Uterus (tissue), 4 donors: ENCODE results near the gene IL16. TPM values are rescaled to one million over a fixed set of nuclear protein-coding genes. Genes with fewer than 3 reads are reported as not detected.

Experiments
- DNase-seq, 2 donors: peaks; one replicate each; pipeline ENCODE4 v3.0.0-alpha.2; 2019 to 2020
- H3K27ac ChIP-seq, 2 donors: fragments of 200-600 bp; sonication (generic); 1 replicate in 1 of 2; 2 replicates in 1 of 2; pipeline ENCODE4 v1.5.1; 2016 to 2018
- H3K27me3 ChIP-seq, 2 donors: fragments of 200-600 bp; sonication (generic); one replicate each; pipeline ENCODE4 v1.5.1; 2018 to 2019; ENCODE audit warnings: control low read depth in 1 of 2
- H3K36me3 ChIP-seq, 2 donors: fragments of 200-600 bp; sonication (generic); one replicate each; pipeline ENCODE4 v1.5.1; 2019; ENCODE audit warnings: control low read depth in 1 of 2
- H3K4me1 ChIP-seq, 2 donors: fragments of 200-600 bp; sonication (generic); one replicate each; pipeline ENCODE4 v1.5.1; 2018 to 2019; ENCODE audit warnings: control low read depth in 1 of 2
- H3K4me3 ChIP-seq, 2 donors: fragments of 200-600 bp; sonication (generic); 1 replicate in 1 of 2; 2 replicates in 1 of 2; pipeline ENCODE4 v1.5.1; 2018 to 2019; ENCODE audit warnings: mild to moderate bottlenecking in 1 of 2
- H3K9me3 ChIP-seq, 2 donors: fragments of 200-600 bp; sonication (generic); one replicate each; pipeline ENCODE4 v1.5.1; 2019; ENCODE audit warnings: control low read depth in 1 of 2
- POLR2A ChIP-seq, 2 donors: fragments of 450-650 bp; IDR thresholded peaks; one replicate each; pipeline ENCODE4 v1.6.1; 2016; ENCODE audit warnings: antibody characterized with exemption in 2 of 2, mild to moderate bottlenecking in 1 of 2, moderate library complexity in 1 of 2
- intact Hi-C: fragments of 100-400 bp; cut with DNase I; formaldehyde crosslinking; loops from one replicate; pipeline ENCODE4 v1.15.1; 2023; ENCODE audit warnings: low total_unique reads
- total RNA-seq, 4 donors: library from RNA; depleted of rRNA in 3 of 4; stranded (reverse); fragments of >200 nt in 3 of 4; gene quantifications; one replicate each; pipeline versions ENCODE4 v1.1.0 to v1.2.4, GENCODE V29; 2014 to 2023
- TF ChIP-seq, protein P1 (sequence below), 4 experiments: fragments of 200-600 bp in 2 of 4; fragments of 450-650 bp in 2 of 4; sonication (generic) in 2 of 4; IDR thresholded peaks; one replicate each; pipeline ENCODE4 v1.5.1; 2016 to 2019; ENCODE audit warnings: antibody characterized with exemption in 4 of 4, mild to moderate bottlenecking in 2 of 4, moderate library complexity in 1 of 4
- donor health status: DM: yes; HTN: yes; CAD: no.

Gene IL16
- total RNA-seq, 4 donors from 2014 or later: 16.6 to 69.2 (median 23.1) TPM

- Histone ChIP-seq H3K27ac (no peak overlapping the region), H3K4me3 (no peak overlapping the region), H3K36me3 (no peaks in the 10 kb centered on the region), H3K27me3 (no peaks in the 10 kb centered on the region), H3K4me1 (no peaks in the 10 kb centered on the region), H3K9me3 (no peaks in the 10 kb centered on the region)
- no peak for DNase-seq
- intact Hi-C loops: no loop called here
- no peak for TF ChIP-seq POLR2A (IDR thresholded peaks at IDR 0.05)
- TF ChIP-seq, protein P1, sequence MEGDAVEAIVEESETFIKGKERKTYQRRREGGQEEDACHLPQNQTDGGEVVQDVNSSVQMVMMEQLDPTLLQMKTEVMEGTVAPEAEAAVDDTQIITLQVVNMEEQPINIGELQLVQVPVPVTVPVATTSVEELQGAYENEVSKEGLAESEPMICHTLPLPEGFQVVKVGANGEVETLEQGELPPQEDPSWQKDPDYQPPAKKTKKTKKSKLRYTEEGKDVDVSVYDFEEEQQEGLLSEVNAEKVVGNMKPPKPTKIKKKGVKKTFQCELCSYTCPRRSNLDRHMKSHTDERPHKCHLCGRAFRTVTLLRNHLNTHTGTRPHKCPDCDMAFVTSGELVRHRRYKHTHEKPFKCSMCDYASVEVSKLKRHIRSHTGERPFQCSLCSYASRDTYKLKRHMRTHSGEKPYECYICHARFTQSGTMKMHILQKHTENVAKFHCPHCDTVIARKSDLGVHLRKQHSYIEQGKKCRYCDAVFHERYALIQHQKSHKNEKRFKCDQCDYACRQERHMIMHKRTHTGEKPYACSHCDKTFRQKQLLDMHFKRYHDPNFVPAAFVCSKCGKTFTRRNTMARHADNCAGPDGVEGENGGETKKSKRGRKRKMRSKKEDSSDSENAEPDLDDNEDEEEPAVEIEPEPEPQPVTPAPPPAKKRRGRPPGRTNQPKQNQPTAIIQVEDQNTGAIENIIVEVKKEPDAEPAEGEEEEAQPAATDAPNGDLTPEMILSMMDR (IDR thresholded peaks at IDR 0.05): no peak
Observed at GRCh38 chr15:81331600-81331999, 134.9 kb downstream of the IL16 start.

GRCh38 chr15:81332326-81332725, 135.6 kb downstream of the IL16 start:
- H3K4me1 ChIP-seq: no peaks in the 10 kb centered on the region
- intact Hi-C loops: no loop called here
- H3K27me3 ChIP-seq: no peaks in the 10 kb centered on the region
- no peak overlapping the region for H3K4me3 ChIP-seq
- H3K9me3 ChIP-seq: no peaks in the 10 kb centered on the region
- no peaks in the 10 kb centered on the region for H3K36me3 ChIP-seq
- H3K27ac ChIP-seq: no peak overlapping the region
- DNase-seq: no peak
- no peak for TF ChIP-seq POLR2A (IDR thresholded peaks at IDR 0.05)
- TF ChIP-seq, protein P1 (IDR thresholded peaks at IDR 0.05): no peak

- H3K4me3 ChIP-seq: no peak overlapping the region
- no peak overlapping the region for H3K27ac ChIP-seq
- no peaks in the 10 kb centered on the region for H3K4me1 ChIP-seq
- H3K27me3 ChIP-seq: no peaks in the 10 kb centered on the region
- no peaks in the 10 kb centered on the region for H3K36me3 ChIP-seq
- no peak for DNase-seq
- no peaks in the 10 kb centered on the region for H3K9me3 ChIP-seq
- intact Hi-C loops: no loop called here
- TF ChIP-seq, protein P1 (IDR thresholded peaks at IDR 0.05): no peak
- TF ChIP-seq POLR2A (IDR thresholded peaks at IDR 0.05): no peak
Observed at GRCh38 chr15:81333363-81333762, 136.7 kb downstream of the IL16 start.

DNA sequence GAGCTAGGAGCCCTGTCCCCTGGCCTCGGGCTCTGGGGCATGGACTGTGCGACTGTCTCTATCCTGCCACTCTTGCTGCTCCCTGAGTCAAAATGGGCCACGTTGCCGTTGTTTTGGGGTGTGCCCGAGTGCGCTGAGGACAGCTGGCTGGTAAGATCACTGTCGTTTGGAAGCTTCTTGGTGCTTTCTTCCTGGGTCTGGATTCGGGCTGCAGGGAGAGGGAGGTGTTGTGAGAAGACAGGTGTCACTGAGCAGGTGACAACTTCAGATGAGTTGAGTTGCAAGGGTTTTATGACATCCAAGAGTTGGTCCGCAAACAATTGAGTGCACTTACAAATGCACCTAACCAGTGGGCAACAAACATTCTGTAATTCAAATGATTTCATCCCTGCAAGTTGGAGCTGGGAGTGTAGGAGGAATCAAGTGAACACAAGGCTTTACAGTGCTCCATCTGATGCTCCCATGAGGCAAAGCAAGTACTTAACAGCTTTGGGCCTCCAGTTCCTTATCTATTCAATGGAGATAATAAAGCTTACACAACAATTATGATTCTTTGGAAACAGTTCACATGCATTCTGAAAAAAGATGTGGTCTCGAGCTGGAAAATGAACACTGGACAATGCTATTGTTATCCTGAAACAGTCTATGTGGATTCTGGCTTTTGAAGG, 138.2 kb downstream of the IL16 start:
- no peak overlapping the region for H3K27ac ChIP-seq
- TF ChIP-seq, protein P1 (IDR thresholded peaks at IDR 0.05): no peak
- TF ChIP-seq POLR2A (IDR thresholded peaks at IDR 0.05): no peak
- DNase-seq: no peak
- H3K36me3 ChIP-seq: no peaks in the 10 kb centered on the region
- H3K4me3 ChIP-seq: no peak overlapping the region
- H3K4me1 ChIP-seq: peaks cover 0 to 6% of the 10 kb centered on the region in 2 donors
- no peaks in the 10 kb centered on the region for H3K9me3 ChIP-seq
- intact Hi-C loops: no loop called here
- no peaks in the 10 kb centered on the region for H3K27me3 ChIP-seq

DNA sequence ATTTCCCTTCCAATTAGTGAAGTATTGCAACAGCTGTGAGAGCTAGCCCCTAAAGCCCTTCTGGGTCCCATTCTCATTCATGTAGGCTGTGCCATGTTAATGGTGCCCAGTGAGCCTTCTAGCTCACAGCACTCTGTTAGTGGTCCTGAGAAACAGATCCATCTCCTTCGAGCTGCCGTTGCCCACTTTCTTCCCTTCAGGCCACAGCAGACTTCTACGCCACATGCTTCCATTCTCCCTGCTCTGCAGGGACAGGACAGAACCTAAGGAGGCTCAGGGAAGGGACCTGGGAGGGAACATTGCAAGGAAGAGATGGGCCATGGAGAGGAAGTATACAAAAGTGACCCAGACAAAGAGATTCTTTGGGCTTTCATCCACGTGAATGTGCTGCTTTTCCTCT, 139.0 kb downstream of the IL16 start:
- no peaks in the 10 kb centered on the region for H3K9me3 ChIP-seq
- H3K4me3 ChIP-seq: no peak overlapping the region
- H3K36me3 ChIP-seq: no peaks in the 10 kb centered on the region
- DNase-seq: no peak
- intact Hi-C loops: no loop called here
- H3K27me3 ChIP-seq: no peaks in the 10 kb centered on the region
- no peak for TF ChIP-seq POLR2A (IDR thresholded peaks at IDR 0.05)
- TF ChIP-seq, protein P1 (IDR thresholded peaks at IDR 0.05): no peak
- peaks cover 0 to 6% of the 10 kb centered on the region in 2 donors for H3K4me1 ChIP-seq
- H3K27ac ChIP-seq: no peak overlapping the region
